Measurements from ENCODE around the gene TUBGCP6. TPM values are rescaled to one million over a fixed set of nuclear protein-coding genes. Genes with fewer than 3 reads are reported as not detected.
A peak's percentile ranks its signal among the peaks of the same experiment; 100 is the strongest.

The TUBGCP6 gene
- polyA plus RNA-seq, 1 experiment, result 8.5 TPM

DNA sequence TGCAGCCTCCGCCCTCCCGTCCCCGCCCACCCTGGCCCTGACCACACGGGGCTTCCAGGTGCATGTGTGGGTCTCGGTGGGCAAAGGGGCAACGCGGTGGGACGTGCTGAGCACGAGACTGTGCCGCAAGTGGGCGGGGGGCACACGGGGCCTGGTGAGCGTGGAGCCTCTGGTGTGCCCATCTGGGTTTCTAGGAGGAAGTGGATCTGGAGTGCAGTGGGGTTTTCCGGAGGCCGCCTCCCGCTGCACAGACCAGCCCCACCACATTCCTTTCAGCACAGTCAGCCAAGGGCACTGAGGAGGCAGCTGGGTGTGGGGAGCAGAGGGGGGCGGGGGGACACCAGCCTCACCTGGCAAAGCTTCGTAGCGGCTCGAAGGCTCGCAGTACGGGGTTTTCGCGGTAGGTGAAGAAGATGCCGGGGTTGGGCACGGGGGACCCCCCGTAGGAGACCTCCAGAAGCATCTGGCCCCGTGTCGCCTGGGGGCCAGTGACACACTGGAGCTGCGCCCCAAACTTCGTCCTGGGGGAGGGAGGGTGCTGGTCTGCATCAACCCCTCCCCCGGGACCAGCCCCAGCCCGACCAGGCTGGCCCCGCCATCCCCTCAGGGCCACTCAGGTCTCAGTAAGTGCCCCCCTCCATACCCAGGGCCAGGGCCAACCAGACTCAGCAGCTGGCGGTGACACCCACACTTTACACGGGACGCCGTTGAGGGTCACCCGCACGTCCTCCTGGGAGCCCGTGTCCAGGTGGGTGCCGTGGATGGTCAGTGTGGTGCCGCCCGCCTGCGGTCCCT is 37.7 kb upstream of the TUBGCP6 start:
- H3K4me3 ChIP-seq (ENCODE audit: low read depth, low read length), result no peak overlapping the region
- POLR2A ChIA-PET, result interaction anchor here (0.7 to 1.7 kb wide), 3 partner anchors 11 to 461 kb away, joined by 6 to 9 read pairs (median 6); no protein-coding TSS in a partner anchor
- CTCF ChIA-PET, result interaction anchor here (0.6 kb wide), 1 partner anchor 10 kb away, joined by 3 read pairs; no protein-coding TSS in a partner anchor
- no peak for DNase-seq (ENCODE audit: low read depth, low spot score)
- H3K27ac ChIP-seq (ENCODE audit: low read depth, low read length), result peak overlapping the region; percentile 57
- no peaks in the 10 kb centered on the region for H3K27me3 ChIP-seq (ENCODE audit: control insufficient read depth, insufficient read depth, low read length)
- H3K9me3 ChIP-seq (ENCODE audit: control insufficient read depth, insufficient read depth, low read length), result peaks cover 13% of the 10 kb centered on the region; the same call in 1 of the 2 replicates
- TF ChIP-seq, protein P1, sequence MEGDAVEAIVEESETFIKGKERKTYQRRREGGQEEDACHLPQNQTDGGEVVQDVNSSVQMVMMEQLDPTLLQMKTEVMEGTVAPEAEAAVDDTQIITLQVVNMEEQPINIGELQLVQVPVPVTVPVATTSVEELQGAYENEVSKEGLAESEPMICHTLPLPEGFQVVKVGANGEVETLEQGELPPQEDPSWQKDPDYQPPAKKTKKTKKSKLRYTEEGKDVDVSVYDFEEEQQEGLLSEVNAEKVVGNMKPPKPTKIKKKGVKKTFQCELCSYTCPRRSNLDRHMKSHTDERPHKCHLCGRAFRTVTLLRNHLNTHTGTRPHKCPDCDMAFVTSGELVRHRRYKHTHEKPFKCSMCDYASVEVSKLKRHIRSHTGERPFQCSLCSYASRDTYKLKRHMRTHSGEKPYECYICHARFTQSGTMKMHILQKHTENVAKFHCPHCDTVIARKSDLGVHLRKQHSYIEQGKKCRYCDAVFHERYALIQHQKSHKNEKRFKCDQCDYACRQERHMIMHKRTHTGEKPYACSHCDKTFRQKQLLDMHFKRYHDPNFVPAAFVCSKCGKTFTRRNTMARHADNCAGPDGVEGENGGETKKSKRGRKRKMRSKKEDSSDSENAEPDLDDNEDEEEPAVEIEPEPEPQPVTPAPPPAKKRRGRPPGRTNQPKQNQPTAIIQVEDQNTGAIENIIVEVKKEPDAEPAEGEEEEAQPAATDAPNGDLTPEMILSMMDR (IDR thresholded peaks at IDR 0.05; ENCODE audit: low read depth, low read length), result no peak

DNA sequence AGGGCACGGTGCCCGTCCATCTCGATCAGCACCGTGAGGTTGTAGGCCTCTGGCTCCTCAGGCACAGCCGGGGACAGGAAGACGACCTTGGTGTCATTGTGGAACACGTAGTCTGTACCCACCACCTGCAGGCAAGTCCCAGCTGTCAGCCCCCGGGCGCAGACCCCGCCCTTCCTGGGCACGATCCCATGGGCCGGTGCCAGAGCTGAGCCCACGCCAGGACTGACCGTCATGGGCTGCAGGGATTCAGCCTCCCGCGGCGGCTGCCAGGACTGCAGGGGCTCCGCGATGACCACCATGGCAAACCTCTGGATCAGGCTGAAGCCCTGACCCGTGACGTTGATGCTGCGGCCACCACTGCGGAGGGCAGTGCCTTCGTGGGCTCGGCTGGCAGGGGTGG is 37.1 kb upstream of the TUBGCP6 start:
- ChIA-PET CTCF (interaction anchor here (0.6 kb wide), 1 partner anchor 10 kb away, joined by 3 read pairs; no protein-coding TSS in a partner anchor), POLR2A (interaction anchor here (0.7 to 1.7 kb wide), 3 partner anchors 12 to 461 kb away, joined by 6 to 9 read pairs (median 6); no protein-coding TSS in a partner anchor)
- TF ChIP-seq, protein P1 (IDR thresholded peaks at IDR 0.05; ENCODE audit: low read depth, low read length), result no peak
- Histone ChIP-seq H3K4me3 (ENCODE audit: low read depth, low read length) (no peak overlapping the region), H3K9me3 (ENCODE audit: control insufficient read depth, insufficient read depth, low read length) (peaks cover 14% of the 10 kb centered on the region; the same call in 1 of the 2 replicates), H3K27me3 (ENCODE audit: control insufficient read depth, insufficient read depth, low read length) (no peaks in the 10 kb centered on the region), H3K27ac (ENCODE audit: low read depth, low read length) (peak overlapping the region; percentile 57)
- DNase-seq (ENCODE audit: low read depth, low spot score), result no peak

DNA sequence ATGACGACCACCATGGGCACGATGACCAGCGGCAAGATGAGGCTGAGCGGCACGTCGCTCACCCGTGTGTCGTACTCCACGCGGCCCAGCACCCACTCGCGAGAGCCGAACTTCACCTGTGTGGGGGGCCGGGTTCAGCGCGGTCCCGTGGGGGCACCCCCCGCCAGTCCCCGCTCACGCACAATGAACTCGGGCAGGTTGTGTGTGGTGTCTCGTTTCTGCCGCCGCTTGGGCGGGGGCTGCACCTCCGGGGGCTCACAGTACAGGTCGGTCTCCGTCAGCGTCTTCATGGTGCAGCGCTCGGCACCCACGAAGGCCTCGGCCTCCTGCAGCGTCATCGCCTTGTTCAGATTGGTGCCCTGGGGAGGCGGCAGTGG is 36.5 kb upstream of the TUBGCP6 start:
- Histone ChIP-seq H3K4me3 (ENCODE audit: low read depth, low read length) (no peak overlapping the region), H3K27me3 (ENCODE audit: control insufficient read depth, insufficient read depth, low read length) (no peaks in the 10 kb centered on the region), H3K27ac (ENCODE audit: low read depth, low read length) (no peak overlapping the region), H3K9me3 (ENCODE audit: control insufficient read depth, insufficient read depth, low read length) (peaks cover 18% of the 10 kb centered on the region; the same call in 1 of the 2 replicates)
- CTCF ChIA-PET, result no interaction called here
- POLR2A ChIA-PET, result interaction anchor here (1.5 kb wide), 1 partner anchor 24 kb away, joined by 6 read pairs; no protein-coding TSS in a partner anchor
- TF ChIP-seq, protein P1 (IDR thresholded peaks at IDR 0.05; ENCODE audit: low read depth, low read length), result no peak
- DNase-seq (ENCODE audit: low read depth, low spot score), result no peak

DNA sequence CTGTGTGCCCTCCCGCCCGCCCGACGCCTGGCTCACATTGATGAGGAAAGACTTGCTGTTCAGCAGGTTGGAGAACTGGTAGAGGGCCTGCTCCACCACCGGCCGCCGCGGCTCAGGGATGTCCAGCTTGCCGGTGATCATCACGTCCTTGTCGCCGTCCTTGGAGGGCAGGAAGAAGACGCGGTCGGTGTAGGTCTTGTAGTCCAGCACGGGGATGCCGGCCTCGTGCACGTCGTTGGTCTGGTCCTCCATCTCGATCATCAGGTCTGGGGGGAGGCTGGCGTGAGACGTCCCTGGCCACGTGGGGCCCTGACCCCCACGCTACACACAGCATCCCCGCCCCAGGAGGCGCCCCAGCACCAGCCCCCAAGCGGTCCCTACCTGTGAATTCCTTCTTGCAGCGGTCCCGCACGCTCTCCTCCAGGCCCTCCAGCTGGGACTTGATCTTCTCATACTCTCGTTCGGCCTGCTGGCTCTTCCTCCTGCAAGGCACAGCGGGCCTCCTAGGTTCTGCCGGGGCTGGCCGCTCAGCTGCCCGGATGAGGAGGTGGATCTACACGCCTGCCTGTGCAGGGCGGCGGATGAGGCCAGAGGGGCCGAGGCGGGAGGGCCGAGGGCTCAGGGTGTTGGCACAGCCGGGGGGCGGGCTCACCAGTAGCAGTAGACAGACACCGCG is 36.0 kb upstream of the TUBGCP6 start:
- Histone ChIP-seq H3K9me3 (ENCODE audit: control insufficient read depth, insufficient read depth, low read length) (peaks cover 21% of the 10 kb centered on the region; the same call in 1 of the 2 replicates), H3K27me3 (ENCODE audit: control insufficient read depth, insufficient read depth, low read length) (no peaks in the 10 kb centered on the region), H3K27ac (ENCODE audit: low read depth, low read length) (no peak overlapping the region), H3K4me3 (ENCODE audit: low read depth, low read length) (no peak overlapping the region)
- POLR2A ChIA-PET, result no interaction called here
- no peak for DNase-seq (ENCODE audit: low read depth, low spot score)
- TF ChIP-seq, protein P1 (IDR thresholded peaks at IDR 0.05; ENCODE audit: low read depth, low read length), result no peak
- CTCF ChIA-PET, result no interaction called here
